ENCODE measurements around the gene FLRT1.

Gene FLRT1

DNA sequence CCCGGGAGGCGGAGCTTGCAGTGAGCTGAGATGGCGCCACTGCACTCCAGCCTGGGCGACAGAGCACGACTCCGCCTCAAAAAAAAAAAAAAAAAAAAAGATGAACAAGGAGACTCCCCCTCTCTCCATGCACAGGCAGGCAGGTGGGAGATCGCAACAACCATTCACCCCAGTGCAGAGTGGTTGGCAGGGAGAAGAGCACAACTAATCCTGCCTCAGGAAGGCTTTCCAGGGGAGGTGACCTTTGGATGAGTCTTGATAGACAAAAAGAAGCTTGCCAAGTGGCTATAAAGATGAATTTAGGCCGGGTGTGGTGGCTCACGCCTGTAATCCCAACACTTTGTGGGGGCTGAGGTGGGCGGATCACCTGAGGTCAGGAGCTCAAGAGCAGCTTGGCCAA lies 30.0 kb downstream of the FLRT1 start:
- no peak for DNase-seq (ENCODE audit: low spot score)

DNA sequence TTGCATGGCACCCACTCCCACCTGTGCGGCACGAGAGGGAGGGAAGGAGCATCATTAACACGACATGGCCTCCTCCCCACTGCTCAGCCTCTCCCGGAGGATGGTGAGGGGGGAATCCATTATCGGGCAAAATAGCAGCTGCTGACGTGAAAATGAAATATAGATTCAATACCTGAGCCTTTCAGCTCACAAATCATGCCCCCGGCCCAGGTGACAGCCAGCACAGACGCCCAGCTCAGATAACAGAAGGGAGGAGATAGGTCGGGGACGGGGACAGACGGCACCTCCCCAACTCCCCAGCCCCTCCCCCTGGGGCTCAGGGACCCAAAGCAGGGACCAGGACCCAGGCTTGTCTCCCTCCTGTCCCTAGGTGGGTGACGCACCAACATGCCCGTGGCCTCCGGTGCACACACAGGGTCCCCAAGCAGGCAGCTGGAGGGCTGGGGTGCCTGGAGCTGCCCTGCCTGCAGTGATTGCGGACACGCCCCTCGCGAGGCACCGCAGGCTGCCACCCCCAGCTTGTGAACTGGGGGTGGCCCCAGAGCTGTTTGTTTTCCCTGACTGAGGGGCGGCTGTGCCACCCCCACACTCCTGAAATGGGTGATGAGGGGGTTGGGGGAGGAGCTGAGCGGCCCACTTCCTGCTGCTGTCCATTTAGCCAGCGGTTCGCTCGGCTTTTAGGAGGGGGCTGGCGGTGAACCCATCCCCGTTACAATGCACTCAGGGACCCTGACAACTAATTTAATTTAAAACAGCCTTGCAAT lies 31.7 kb downstream of the FLRT1 start:
- no peak for DNase-seq (ENCODE audit: low spot score)

DNA sequence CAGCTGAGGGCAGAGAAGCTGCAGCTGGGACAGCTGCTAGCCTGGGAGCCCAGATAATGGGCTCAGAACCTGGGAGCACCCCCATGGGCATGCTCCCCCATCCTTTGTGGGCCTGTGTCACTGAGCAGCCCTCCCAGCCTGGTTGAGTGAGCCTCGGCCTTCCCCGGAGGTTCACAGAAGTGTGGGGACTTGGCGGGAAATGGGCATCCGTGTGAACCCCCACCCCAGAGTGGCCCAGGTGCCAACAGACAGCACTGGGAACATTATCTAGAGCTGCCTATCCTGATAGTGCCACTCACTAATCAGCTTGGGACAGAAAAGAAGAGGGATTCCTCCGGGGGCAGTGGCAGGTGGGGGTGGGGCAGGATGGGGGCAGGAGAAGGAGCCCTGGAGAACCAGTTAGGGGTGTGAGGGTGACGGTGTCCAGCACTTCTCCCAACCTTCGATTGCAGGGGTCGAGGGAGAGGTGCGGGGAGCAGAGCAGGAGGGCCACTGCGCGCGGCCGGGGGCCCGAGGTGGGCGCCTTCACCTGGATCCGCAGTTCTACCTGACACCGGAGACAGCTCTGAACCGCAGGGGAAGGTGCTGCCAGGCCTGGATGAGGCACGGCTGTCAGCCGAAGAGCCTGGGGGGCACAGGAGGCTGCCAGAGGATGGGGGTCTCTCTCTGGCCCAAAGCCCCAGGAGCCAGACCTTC lies 33.1 kb downstream of the FLRT1 start:
- no peak for DNase-seq (ENCODE audit: low spot score)

DNA sequence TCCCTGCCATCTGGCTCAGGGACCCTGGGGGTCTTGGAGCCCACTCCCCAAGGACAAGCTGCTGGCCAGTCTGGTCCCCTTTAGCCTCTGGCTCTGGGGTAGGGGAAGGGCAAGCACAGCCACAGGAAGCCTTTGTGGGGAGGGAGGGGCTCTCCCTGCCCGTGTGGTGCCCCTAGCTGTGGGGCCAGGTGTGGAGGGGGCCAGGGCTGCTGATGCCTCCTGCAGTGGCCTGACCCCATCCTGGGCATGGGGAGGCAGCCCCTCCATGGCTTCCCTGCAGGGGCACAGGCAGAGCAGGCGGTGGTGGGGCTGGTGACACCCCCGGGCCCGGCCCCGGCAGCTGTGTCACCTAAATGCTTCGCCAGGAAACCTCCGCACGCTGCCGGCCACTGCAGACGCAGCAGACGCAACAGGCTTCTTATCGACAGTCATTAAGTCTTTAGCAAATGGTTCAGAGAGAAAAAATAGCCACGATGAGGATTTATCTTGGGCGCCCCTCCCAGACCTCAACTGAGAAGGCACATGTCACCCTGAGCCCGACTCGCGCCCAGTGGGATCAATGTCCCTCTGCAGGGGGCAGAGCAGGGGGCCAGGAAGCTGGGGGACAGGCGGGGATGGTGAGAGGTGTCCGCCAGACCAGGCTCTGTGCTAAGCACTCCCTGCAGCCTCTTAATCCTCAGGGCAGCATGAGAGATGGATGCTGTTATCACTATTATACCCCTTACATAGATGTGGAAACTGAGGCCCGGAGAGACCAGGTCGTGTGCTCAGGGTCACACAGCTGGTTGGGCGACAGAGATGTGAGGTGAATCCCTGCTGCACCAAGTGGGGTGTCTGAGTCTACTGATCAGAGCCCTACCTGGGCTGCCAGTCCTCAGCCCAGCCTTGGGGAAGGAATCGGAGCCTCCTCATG lies 33.9 kb downstream of the FLRT1 start:
- DNase-seq (ENCODE audit: low spot score) = no peak

DNA sequence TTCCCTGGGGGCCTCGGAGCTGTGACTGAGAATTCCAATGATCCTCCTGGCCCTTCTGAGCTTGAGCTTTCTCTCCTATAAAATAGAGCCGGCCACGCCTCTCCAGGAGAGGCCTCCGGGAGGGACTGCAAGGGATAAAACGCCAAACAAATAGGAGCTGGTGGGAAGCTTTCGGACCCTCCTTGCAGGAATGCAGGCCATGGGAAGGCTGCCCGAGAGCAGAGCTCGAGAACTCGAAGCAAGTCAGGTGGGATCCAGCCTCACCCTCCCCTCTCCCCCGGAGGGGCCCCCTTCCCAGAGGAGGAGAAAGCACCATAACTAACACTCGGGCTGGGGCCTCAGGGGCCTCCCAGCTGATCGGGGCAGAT lies 34.6 kb downstream of the FLRT1 start:
- DNase-seq (ENCODE audit: low spot score) = no peak

DNA sequence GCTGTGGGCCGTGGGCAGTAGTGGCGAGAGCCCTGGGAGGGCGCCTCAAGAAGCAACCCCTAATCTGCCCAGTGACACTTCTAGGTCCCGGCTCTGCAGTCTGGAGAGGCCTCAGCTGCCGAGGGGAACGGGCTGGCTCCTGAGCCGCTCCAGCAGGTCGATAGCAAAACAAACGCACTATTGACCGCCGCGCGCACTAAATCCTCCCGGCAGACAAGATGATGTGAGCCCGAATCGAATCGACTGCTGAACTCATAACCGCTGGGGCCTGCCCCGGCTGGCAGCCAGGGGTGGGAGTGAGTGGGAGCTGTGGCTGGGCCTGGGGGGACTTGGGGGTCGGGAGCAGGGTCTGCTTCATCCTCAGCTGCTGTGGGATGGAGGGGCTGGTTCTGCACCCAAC lies 36.1 kb downstream of the FLRT1 start:
- no peak for DNase-seq (ENCODE audit: low spot score)

DNA sequence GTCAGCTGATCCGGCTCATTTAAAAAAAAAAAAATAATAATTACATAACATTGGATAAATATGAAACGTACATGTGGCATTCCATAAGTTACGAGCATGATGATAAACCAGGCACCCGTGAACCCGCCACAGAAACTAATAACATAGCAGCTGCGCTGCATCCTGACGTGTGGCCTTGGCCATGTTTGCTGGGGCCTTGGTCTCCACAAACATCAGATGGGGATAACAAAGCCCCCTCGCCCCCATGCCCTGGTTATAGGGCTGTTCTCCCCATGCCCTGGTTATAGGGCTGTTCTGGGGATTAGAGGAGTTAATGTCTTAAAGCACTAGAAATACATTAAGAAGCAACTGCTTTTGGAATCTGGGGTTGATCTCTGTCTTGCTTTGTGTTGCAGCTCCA lies 36.7 kb downstream of the FLRT1 start:
- DNase-seq (ENCODE audit: low spot score) = no peak

DNA sequence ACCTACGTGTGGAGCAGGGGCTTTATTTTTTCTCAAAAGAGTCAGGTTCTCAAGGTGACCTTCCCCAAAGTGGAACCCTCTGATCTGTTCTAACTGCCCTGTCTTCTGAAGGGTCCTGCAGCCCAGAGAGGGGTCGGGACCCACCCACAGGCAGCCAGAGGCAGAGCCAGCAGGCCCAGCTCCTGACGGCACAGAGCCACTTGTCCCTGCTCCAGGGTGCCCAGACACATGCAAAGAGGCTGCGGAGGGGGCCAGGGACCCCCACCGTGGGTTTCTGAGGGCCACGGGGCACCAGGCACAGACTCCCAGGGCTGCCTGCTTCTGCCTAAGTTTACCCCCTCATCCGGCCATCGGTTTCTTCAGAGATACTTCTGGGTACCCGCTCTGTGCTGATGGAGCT lies 37.1 kb downstream of the FLRT1 start:
- DNase-seq (ENCODE audit: low spot score) = no peak

DNA sequence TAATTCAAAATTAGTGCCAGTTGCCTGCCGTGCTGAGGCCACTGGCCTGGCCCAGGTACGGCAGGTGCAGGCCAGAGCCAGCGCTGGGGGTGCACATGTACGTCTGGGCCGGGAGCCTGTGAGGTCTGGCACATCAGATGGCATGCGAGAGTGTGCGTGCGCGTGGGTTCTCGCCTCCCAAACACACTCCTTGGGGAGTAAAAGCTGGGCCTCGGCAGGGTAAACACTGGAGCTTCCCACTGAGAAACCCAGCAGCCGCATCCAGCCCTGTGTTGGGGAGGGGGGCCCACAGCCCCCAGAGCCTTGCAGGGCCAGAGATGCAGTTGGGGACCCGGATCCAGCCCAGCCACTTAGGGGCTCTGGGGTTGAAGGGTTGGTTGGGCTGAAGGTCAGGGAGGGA lies 37.8 kb downstream of the FLRT1 start:
- DNase-seq (ENCODE audit: low spot score) = no peak

DNA sequence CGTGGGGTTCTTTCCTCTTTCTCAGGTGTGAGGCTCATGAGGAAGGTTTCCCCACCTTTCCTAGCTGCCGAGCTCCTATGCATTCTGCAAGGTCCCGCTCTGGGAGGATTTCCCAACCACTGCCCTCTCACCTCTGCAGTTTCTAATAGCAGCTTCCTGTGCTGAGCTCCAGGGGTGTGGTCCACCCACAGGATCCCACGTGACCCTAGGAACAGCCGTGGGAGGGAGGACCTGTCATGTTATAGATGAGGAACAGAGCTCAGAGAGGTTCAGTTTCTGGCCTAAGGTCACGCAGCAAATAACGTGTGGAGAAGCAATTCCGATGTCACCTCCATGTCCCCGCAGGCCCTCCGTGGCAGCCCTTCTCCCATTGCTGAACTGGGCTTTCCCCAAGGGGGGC lies 38.5 kb downstream of the FLRT1 start:
- peak; percentile 67 for DNase-seq (ENCODE audit: low spot score)

DNA sequence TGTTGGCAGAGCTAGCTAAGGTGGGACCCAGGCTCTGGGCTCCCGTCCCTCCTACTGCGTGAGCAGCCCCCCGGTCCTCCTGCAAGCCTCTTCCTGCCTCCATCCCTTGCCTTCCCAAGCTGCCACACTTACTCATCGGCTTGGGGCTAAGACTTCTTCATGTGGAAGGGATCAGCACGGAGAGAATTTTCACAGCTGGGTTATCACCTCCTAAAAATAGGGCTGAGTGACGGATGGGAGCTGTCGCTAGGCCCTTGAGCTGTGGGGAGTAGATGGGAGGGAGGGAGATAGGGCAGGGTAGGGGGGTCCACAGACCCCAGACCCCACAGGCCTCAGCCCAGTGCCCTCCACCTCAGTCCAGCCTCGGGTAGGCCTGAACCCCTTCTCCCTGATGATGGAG lies 41.0 kb downstream of the FLRT1 start:
- DNase-seq (ENCODE audit: low spot score) = no peak

DNA sequence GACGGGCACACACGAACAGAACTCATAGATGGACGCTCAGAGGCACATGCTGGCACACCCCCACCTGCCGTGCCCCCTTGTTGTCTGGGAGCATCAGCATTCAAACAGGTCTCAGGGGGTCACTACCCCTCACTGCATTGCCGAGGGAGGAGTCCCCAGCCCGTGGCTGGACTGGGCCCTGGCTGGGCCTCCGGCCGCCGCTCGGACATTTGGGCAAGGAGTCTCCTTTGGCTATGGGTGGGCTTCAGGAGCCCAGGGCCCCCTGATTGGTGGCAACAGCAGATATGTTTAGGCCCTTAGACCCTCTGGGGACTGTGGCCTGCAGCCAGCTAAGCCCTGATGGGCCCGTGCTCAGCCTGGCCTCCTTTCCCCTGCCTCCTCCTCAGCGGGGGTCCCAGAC lies 41.9 kb downstream of the FLRT1 start:
- no peak for DNase-seq (ENCODE audit: low spot score)

DNA sequence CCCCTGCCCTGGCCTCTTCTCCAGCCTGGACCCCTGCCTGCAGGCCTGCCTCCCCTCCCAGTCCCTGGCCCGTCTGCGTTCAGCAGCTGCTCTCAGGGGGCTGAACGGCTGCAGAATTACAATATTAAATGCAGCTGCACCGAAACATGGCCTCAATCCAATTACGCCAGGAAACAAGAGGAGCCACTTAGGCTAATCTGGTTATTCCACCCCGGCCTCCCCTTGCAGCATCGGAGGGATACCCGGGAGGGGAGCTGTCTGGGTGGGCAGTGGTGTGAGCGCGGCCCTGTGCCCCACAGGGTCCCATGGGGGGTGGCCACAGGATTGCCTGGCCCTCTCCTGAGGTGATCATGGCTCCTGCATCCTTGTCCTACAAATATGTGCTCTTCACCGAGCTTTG lies 42.6 kb downstream of the FLRT1 start:
- no peak for DNase-seq (ENCODE audit: low spot score)

DNA sequence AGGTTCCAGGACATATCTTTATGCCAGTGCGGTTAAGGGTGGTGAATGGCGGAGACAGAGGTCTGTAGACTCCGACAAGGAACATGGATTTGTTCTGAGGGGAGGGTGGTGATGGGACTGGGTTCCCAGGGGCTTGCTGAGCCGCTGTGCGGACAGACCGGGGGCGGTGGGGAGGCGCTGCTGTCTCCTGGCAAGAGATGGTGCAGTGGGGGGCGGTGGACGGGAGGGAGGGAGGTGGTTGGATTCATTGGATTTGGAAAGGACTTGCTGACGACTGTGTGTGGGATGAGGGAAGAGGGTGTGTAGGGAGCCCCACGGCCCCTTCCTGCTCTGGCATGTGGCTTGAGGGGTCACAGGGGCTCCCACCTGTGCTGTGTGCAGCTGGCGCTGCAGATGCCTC lies 43.2 kb downstream of the FLRT1 start:
- DNase-seq (ENCODE audit: low spot score) = no peak

DNA sequence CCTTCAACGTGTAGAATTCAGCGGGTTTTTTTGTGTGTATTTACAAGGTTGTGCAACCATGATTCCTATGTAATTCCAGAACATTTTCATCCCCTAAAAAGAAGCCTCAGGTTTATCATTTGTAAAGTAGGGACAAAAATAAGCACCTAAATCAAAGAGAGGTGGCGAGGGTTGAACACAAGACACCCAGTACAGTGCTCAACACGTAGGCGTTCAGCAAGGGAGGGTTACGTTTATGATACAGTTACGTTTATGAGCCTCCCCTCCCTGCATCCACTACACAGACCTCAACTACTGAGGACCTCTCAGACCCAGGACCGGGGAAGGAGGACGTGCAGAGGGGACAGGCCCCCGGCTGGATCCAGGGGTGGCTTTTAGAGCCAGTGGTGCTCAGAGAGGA lies 44.7 kb downstream of the FLRT1 start:
- no peak for DNase-seq (ENCODE audit: low spot score)

DNA sequence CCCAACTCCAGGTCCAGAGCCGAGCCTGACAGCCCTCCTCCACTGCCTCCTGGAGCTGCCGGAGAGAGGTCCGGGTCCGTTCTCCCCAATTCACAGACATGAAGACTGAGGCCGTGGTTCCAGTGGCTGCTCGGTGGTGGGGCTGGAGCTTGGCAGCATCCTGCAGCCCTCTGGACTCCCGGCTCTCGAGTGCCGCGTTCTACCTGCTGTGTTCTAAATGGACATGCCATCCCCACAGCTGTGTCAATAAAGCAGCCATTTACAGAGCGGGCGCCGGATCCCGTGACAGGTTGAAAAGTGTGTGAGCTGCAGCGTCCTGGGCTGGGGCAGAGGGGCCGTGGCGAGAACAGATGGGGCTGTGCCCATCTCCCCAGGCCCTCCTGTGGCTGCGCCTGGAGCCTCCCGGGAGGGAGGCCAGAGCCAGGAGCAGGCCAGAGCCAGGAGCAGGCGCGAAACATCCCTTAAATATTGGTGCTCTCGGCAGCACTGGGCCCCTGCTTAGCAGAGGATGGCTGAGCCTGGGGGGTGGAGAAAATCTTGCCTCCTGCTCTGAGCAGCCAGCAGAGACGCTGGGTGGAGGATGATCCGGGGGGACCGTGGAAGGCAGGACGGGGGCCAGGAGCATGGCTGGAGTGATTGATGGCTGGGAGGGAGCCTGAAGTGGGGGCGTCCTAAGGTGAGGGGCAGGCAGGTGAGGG lies 46.2 kb downstream of the FLRT1 start:
- no peak for DNase-seq (ENCODE audit: low spot score)

DNA sequence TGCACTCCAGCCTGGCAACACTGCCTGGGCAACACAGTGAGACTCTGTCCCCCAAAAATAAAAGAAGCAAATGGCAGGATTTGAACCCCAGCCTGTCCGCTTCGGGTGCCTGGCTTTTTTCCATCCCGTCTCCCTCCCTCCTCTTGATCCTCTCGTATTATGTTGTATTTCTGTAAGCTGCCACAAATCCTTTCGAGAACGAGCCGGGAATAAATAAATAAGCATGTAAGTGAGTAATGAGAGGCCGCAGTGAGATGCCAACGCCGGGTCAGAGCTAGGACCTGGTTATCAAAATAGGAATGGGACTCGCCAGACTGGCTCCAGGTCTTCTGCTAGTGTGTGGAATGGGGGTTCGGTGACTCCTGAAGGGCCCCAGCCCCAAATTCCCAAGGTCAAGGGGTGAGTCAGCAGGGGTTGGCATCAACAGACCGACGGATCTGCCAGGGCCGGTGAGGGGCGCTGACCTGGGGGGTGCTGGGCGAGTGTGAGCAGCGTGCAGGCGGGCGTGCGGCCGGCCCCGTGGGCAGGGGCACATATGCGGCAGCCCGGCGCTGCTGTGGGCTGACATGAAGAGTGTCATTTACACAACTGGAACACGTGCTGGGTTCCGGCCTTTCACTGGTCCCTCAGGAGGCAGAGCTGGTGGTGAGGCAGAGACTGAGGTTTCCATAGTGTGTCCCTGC lies 47.8 kb downstream of the FLRT1 start:
- DNase-seq (ENCODE audit: low spot score) = no peak

DNA sequence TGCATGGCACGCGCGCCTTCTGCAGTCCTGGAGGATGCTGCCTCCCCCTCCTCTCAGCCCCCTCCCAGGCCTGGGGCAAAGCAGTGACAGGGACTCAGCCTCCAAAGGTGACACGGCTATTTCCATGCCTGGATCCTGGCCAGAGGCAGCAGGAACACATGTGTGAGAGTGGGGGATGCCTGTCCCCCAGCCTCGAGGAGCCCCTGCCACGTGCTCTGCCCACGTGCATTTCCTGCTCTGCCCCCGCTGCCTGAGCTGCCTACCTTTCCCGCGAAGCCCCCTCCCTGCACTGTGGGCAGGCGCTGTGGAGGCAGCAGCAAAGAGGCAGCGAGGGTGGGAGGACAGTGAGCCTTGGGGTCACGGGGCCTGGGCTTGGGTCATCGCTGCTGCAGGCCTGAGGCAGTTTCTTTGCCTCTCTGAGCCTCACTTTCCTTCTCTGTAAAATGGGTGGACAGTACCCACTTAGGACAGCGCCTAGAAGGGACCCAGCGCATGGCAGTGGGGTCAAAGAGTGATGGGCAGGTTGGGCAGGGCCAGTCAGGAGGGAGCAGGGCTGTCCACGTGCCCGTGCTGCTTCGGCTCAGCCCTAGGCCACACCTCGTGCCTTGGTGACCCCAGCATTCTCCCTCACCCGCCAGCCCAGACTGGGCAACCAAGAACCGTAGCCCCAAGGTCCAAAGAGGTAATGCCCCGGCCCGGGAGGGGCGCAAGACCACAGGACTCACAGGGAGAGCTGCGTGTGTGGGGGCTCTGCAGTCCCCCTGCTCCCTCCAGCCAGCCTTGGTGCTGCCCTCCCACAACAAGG lies 48.6 kb downstream of the FLRT1 start:
- no peak for DNase-seq (ENCODE audit: low spot score)

DNA sequence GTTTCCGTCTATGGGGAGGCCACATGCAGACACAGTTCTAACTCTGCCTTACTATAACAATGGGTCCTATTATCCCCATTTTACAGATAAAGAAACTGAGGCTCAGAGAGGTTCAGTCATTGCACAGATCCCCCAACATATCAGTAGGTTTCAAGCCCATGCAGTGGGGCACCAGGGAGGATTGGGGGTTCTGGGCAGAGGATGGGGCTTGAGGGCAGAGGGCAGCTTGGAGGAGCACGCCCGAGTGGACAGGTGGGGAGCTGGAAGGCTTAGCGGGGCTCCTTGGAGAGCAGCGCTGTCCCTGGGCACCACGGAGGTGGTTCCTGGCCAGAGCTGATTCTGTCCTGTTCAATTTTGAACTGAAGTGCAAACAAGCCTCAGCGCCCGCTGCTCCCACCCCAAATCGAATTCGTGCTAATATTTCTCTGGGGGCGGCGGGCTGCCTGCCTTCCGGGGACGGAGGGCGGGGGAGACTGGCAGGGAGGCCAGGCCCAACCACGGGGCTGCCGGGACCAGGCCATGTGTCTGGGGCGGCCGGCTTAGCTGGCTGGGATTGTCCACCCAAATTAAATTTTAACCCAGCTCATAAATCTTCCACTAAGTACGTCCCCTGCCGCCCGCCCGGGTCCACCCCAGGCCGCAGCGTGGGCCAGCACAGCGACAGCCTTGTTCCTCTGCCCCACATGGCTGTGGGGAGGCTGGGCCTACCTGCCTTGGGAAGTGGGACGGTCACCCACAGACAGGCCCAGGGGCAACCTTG lies 49.4 kb downstream of the FLRT1 start:
- DNase-seq (ENCODE audit: low spot score) = peak; percentile 85

Measured in HuH-7.5 (cell line).